ENCODE data around the gene PIGM.

The PIGM gene

DNA sequence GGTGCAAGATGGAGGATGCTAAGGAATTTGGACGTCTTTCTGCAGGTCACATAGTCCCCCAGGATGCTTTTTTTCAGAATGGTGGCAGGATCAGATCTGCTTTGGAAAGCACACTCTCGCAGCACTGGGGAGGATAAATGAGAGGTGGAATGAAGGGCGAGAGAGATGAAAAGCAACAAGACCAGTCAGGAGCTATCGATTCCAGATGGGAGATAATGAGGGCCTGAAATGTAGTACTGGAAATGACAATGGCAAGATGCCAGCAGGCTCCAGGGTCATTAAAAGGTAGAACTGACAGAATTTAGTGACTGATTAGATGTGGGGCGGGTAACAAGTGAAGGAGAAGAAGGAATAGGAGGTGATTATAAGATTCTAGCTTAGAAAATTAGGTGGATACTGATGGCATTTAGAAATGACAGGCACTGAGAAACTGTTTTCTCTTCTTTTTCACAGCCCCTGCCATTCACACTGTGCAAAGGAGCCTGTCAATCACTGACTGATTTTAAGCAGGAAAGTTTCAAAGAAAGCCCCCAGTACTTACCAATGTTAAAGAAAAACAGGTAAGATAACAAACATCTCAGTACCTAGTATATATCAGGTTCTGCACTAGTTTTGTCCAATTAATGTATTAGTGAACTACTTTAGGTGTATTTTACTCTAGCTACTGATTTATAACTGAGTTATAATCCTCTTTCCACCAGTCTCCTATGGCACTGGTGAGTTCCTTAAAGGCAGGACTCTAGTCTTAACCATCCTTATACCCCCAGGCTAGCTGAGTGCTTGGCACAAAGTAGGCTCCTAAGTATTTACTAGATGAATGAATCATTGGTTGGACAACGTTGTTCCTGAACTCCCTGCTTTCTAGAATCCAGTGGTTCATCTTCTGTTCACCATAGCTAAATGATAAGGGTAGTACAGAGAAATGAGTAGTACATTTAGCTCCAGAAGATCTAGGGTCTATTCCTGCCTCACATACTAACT is 9.2 kb downstream of the PIGM start:
- no peak overlapping the region for H3K4me3 Mint-ChIP-seq
- H3K27me3 Mint-ChIP-seq (ENCODE audit: low read depth) = peaks cover 11% of the 10 kb centered on the region
- H3K36me3 Mint-ChIP-seq (ENCODE audit: low read depth) = no peaks in the 10 kb centered on the region
- no peaks in the 10 kb centered on the region for H3K9me3 Mint-ChIP-seq
- no peak overlapping the region for H3K27ac Mint-ChIP-seq
- peaks cover 8% of the 10 kb centered on the region for H3K4me1 Mint-ChIP-seq
- no peak for TF ChIP-seq CTCF (IDR thresholded peaks at IDR 0.05; ENCODE audit: unreplicated experiment in 3 of 3)

- no peak overlapping the region for H3K27ac Mint-ChIP-seq
- peaks cover 15% of the 10 kb centered on the region for H3K27me3 Mint-ChIP-seq (ENCODE audit: low read depth)
- no peaks in the 10 kb centered on the region for H3K36me3 Mint-ChIP-seq (ENCODE audit: low read depth)
- H3K9me3 Mint-ChIP-seq = no peaks in the 10 kb centered on the region
- peaks cover 8% of the 10 kb centered on the region for H3K4me1 Mint-ChIP-seq
- H3K4me3 Mint-ChIP-seq = no peak overlapping the region
- no peak for TF ChIP-seq CTCF (IDR thresholded peaks at IDR 0.05; ENCODE audit: unreplicated experiment in 3 of 3)
Measured at GRCh38 chr1:160021376-160022074, 10.3 kb downstream of the PIGM start.

DNA sequence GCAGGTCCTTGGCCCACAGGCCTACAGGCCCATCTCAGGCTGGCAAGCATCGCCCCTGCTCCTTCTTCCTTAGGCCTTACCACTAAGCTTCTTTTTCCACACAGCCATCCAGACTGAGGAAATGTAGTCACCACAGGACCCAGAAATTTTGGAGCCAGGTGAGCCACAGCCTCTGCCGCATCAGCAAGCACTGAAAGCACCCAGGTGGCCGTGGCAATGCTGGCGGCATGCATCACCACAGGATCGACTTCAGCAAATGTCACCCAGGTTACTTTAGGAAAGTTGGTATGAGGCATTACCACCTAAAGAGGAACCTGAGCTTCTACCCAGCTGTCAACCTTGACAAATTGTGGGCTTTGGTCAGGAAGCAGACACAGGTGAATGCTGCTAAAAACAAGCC is 11.6 kb downstream of the PIGM start:
- Mint-ChIP-seq H3K27ac (no peak overlapping the region), H3K27me3 (ENCODE audit: low read depth) (peaks cover 15% of the 10 kb centered on the region), H3K4me1 (peaks cover 8% of the 10 kb centered on the region), H3K4me3 (no peak overlapping the region), H3K36me3 (ENCODE audit: low read depth) (no peaks in the 10 kb centered on the region), H3K9me3 (no peaks in the 10 kb centered on the region)
- TF ChIP-seq CTCF (IDR thresholded peaks at IDR 0.05; ENCODE audit: unreplicated experiment in 3 of 3) = no peak

DNA sequence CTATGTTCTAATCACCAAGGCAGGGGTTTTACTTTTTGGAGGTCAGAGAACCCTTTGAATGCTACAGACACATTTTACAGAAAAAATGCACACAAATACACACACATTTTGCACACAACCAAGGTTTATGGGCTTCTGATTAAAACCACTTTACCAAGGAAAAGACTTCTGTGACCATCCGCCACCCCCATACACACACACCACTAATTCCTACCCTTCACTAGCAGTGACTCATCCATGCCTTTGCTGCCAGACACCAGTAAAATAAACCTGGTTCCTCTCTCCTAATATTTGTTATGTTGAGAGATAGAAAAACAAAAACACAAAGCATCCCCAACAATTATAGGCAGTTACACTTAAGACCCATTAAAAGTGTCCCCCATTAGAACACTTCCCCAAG is 12.9 kb downstream of the PIGM start:
- Mint-ChIP-seq H3K27me3 (ENCODE audit: low read depth) (peaks cover 16% of the 10 kb centered on the region), H3K27ac (no peak overlapping the region), H3K4me1 (no peaks in the 10 kb centered on the region), H3K4me3 (no peak overlapping the region), H3K9me3 (no peaks in the 10 kb centered on the region), H3K36me3 (ENCODE audit: low read depth) (no peaks in the 10 kb centered on the region)
- TF ChIP-seq CTCF (IDR thresholded peaks at IDR 0.05; ENCODE audit: unreplicated experiment in 3 of 3) = no peak

GRCh38 chr1:160018347-160018746 is 13.4 kb downstream of the PIGM start:
- Mint-ChIP-seq H3K27ac (no peak overlapping the region), H3K4me1 (no peaks in the 10 kb centered on the region), H3K4me3 (no peak overlapping the region), H3K9me3 (no peaks in the 10 kb centered on the region), H3K36me3 (ENCODE audit: low read depth) (no peaks in the 10 kb centered on the region), H3K27me3 (ENCODE audit: low read depth) (peaks cover 19% of the 10 kb centered on the region)
- no peak for TF ChIP-seq CTCF (IDR thresholded peaks at IDR 0.05; ENCODE audit: unreplicated experiment in 3 of 3)
